SK-N-SH treated with all-trans-retinoic acid at 6 μM for 48 hours (cell line): Measurements from ENCODE around the gene LECT2.

Experiments used
- ARNTL ChIP-seq: fragments of 450-650 bp; formaldehyde crosslinking; IDR thresholded peaks from 2 replicates; pipeline ENCODE4 v1.5.0; 2020; ENCODE audit warnings: low read depth, mild to moderate bottlenecking, moderate library complexity, borderline replicate concordance
- CSDC2 ChIP-seq: fragments of 250-450 bp; sonication (Bioruptor Pico); IDR thresholded peaks from 2 replicates; pipeline ENCODE4 v1.5.0; 2020; ENCODE audit warnings: mild to moderate bottlenecking, moderate library complexity
- PATZ1 ChIP-seq: fragments of 250-450 bp; sonication (Bioruptor Pico); IDR thresholded peaks from 2 replicates; pipeline ENCODE4 v1.8.0; 2020; ENCODE audit warnings: mild to moderate bottlenecking, moderate library complexity, borderline replicate concordance
- POU6F1 ChIP-seq: fragments of 250-450 bp; sonication (Bioruptor Pico); IDR thresholded peaks from 2 replicates; pipeline ENCODE4 v1.8.0; 2021; ENCODE audit warnings: low read depth, mild to moderate bottlenecking, moderate library complexity, borderline replicate concordance
- PPARA ChIP-seq: fragments of 250-450 bp; sonication (Bioruptor Pico); IDR thresholded peaks from 2 replicates; pipeline ENCODE4 v1.5.0; 2020; ENCODE audit warnings: mild to moderate bottlenecking, borderline replicate concordance
- RARB ChIP-seq: fragments of 250-450 bp; sonication (Bioruptor Pico); IDR thresholded peaks from 2 replicates; pipeline ENCODE4 v1.8.0; 2021; ENCODE audit warnings: mild to moderate bottlenecking, moderate library complexity
- TSHZ2 ChIP-seq: fragments of 250-450 bp; sonication (Bioruptor Pico); IDR thresholded peaks from 2 replicates; pipeline ENCODE4 v1.5.0; 2020; ENCODE audit warnings: mild to moderate bottlenecking, moderate library complexity
- ZFP3 ChIP-seq: fragments of 250-450 bp; sonication (Bioruptor Pico); IDR thresholded peaks from 2 replicates; pipeline ENCODE4 v1.5.0; 2020; ENCODE audit warnings: mild to moderate bottlenecking, moderate library complexity
- ZFP30 ChIP-seq: fragments of 450-650 bp; formaldehyde crosslinking; IDR thresholded peaks from 2 replicates; pipeline ENCODE4 v1.5.0; 2022; ENCODE audit warnings: mild to moderate bottlenecking, moderate library complexity
- ZNF8 ChIP-seq: fragments of 450-650 bp; formaldehyde crosslinking; IDR thresholded peaks from 2 replicates; pipeline ENCODE4 v1.5.0; 2020; ENCODE audit warnings: mild to moderate bottlenecking, moderate library complexity
- TF ChIP-seq, protein P1 (sequence below): fragments of 250-450 bp; sonication (Bioruptor Pico); IDR thresholded peaks from 2 replicates; pipeline ENCODE4 v1.5.1; 2020; ENCODE audit warnings: low read depth, mild to moderate bottlenecking, moderate library complexity

GRCh38 chr5:135905144-135905543 lies 49.6 kb downstream of the LECT2 start:
- TF ChIP-seq ZFP30 = no peak
- no peak for TF ChIP-seq TSHZ2 (CRISPR knock-in tag)
- TF ChIP-seq, protein P1, sequence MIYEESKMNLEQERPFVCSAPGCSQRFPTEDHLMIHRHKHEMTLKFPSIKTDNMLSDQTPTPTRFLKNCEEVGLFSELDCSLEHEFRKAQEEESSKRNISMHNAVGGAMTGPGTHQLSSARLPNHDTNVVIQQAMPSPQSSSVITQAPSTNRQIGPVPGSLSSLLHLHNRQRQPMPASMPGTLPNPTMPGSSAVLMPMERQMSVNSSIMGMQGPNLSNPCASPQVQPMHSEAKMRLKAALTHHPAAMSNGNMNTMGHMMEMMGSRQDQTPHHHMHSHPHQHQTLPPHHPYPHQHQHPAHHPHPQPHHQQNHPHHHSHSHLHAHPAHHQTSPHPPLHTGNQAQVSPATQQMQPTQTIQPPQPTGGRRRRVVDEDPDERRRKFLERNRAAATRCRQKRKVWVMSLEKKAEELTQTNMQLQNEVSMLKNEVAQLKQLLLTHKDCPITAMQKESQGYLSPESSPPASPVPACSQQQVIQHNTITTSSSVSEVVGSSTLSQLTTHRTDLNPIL (CRISPR knock-in tag) = no peak
- no peak for TF ChIP-seq CSDC2 (CRISPR knock-in tag)
- TF ChIP-seq ARNTL (CRISPR knock-in tag) = no peak
- no peak for TF ChIP-seq PATZ1 (CRISPR knock-in tag)
- no peak for TF ChIP-seq ZNF8
- TF ChIP-seq RARB (CRISPR knock-in tag) = no peak
- TF ChIP-seq POU6F1 (CRISPR knock-in tag) = no peak
- no peak for TF ChIP-seq PPARA
- no peak for TF ChIP-seq ZFP3 (CRISPR knock-in tag)
